ENCODE data around the gene EDN2. TPM values are rescaled to one million over a fixed set of nuclear protein-coding genes. Genes with fewer than 3 reads are reported as not detected.

The EDN2 gene
- total RNA-seq, 2 experiments from 2014 or later = not detected

DNA sequence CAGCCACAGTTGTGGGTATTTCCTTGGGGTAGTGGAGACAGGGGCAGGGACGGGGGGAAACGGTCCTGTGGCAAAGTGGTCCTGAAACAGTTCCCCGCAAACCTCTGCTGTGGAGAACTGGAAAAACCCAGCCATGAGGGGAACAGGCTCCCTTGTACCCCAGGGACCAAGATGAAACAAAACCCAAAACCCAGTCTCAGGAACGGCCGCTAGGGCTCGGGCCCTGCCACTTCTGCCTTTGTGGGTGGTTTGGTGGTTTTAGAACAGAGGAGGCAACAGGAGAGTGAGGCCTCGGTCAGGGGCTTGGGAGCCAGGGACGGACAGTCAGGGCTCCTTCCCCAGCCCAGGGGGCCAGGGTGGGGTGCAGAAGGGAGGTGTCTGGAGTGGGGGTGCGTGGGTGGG, 24.8 kb upstream of the EDN2 start:
- no peak for DNase-seq
- Mint-ChIP-seq H3K9me3 (no peaks in the 10 kb centered on the region), H3K27ac (no peak overlapping the region), H3K4me1 (peaks cover 1% of the 10 kb centered on the region), H3K4me3 (no peak overlapping the region), H3K36me3 (peaks cover 13% of the 10 kb centered on the region), H3K27me3 (no peaks in the 10 kb centered on the region)

DNA sequence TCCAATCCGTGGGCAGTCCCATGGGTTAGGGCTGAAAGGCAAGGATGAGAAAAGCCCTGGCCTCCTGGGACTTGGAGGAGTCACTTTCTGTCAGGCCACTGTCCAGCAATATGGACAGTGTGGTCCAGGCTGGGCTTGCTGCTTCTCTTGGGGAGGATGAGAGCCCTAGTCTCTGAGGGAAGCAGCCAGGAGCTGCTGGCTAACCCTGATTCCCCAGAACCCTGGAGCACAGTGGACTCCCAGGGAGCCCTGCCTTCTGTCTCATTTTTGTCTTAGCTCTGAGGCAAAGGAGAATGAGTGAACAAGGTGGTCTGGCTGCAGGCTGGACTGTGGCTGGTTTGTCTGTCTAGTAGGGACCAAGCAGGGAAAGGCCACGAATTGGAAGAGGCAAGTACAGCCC, 23.8 kb upstream of the EDN2 start:
- Mint-ChIP-seq H3K9me3 (no peaks in the 10 kb centered on the region), H3K27ac (no peak overlapping the region), H3K4me1 (peaks cover 3% of the 10 kb centered on the region), H3K36me3 (peaks cover 9% of the 10 kb centered on the region), H3K27me3 (no peaks in the 10 kb centered on the region), H3K4me3 (no peak overlapping the region)
- DNase-seq = no peak

DNA sequence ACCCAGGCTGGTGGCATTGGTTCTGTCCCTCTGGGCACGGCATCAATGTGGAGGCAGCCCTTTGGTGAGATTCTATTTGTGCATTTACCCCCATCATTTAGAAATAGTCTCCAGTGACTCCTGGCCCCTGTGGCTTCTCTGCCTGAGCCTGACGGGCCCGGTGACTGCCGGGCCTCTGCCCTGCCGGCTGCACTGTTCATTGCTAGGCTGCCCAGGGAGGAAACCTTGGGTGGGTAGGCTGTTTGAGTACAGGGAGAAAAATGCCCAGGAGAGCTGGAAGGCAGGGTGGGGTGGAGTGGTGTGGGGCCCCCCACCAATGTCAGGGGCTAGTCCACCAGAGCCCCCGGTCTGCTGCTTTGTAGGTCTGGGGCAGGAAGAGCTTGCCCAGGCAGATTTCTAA, 23.4 kb upstream of the EDN2 start:
- Mint-ChIP-seq H3K36me3 (peaks cover 9% of the 10 kb centered on the region), H3K9me3 (no peaks in the 10 kb centered on the region), H3K27me3 (no peaks in the 10 kb centered on the region), H3K27ac (no peak overlapping the region), H3K4me1 (peaks cover 3% of the 10 kb centered on the region), H3K4me3 (no peak overlapping the region)
- DNase-seq = no peak

DNA sequence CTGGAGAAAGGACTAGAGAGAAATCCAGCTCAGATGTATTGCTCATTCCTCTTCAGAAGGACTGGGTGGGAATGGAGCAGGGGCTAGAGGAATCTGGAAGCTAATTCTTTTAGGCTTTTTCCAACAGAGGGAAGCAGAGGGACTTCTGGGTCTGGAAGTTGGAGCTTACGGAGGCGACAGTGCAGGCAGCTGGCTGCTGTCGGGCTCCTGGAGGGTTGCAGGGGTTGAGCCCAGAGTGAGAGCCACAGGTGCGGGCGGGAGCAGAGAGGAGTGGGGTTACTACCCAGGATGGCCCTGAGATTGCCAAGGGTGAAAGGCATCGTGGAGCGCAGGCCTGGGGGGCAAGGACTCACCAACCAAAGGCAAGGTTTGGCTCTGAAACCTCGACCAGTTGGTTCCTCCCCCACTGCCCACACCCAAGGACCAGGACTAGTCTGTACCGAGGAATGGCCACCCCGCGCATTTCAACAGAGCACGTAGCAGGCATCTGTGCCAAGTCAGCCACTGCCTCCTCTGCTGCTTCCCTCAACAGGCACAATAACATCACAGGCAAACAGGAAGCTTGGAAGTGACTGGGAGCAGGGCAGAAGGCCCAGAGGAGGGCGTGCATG, 22.7 kb upstream of the EDN2 start:
- Mint-ChIP-seq H3K9me3 (no peaks in the 10 kb centered on the region), H3K4me3 (no peak overlapping the region)

DNA sequence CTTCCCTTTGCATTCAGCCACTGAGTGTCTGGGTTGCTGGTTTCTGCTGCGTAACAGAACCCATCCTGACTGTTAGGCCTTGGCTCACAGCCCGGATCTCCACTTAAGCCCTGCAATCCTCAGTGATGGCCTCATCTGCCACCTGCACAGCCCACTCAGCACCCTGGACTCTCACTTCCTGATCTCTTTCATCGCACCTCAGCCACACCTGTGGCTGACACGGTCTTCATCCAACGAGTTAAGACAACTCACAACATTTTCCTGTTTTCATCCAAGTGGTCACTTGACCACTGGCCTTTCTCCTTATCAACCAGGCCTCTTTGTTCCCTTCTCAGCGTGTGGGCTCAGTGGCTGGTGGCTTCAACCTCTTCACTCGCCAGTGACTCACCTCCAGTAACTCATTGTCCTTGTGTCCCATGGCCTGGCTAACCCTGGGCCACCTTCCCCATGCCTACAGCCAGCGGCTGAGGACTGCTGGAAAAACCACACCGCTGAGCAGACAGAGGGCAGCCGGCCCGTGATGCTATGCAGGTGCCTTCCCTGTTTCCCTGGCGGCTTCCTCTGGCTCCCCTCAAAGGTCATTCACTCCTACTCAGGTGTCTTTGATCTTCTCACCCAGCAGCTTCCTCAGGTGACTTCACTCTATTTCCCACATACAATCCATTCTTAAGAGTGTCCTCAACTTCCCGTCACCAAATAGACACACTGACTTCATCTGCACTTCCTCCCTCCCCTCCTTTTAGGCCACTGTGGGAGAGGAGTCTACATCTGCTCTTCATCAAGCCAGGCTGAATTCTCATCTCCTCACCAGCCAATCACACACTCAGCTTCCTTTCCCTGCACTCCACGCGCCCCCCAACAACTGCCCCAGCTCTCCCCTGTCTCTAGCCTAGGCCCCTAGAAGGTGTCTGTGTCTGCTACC, 19.9 kb upstream of the EDN2 start:
- DNase-seq = no peak
- Mint-ChIP-seq H3K4me3 (no peak overlapping the region), H3K9me3 (no peaks in the 10 kb centered on the region), H3K4me1 (peaks cover 3% of the 10 kb centered on the region), H3K27ac (no peak overlapping the region), H3K36me3 (no peaks in the 10 kb centered on the region), H3K27me3 (no peaks in the 10 kb centered on the region)

More for the DNA sequence above, 22.7 kb upstream of the EDN2 start:
- H3K27ac Mint-ChIP-seq = no peak overlapping the region
- H3K36me3 Mint-ChIP-seq = peaks cover 5% of the 10 kb centered on the region
- H3K4me1 Mint-ChIP-seq = peaks cover 3% of the 10 kb centered on the region
- DNase-seq = no peak
- H3K27me3 Mint-ChIP-seq = no peaks in the 10 kb centered on the region

DNA sequence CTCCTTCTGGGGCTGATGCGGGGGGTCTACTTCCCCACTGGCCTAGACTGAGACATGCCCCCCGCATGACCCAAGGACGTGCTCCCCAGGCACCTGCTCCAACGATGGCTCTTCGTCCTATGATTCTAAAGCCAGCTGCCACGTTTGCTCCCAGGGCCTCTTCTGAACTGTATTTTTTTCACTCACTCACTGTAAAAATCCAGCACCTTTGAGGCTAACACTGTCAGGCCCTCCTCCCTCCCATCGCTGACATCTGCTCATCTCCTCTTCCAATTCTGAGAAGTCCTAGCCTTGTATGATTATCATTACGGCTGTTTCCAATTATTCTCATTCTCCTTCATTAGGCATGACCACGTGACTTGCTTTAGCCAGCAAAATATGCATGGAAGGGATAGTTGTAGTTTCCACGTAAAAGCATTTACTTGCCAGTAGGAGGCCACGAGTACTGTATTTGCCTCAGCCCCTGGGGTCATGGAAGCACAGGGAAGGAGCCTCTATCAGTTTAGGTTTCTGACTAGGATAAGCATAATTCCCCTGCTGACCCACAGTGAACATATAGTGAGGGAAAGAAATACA, 19.1 kb upstream of the EDN2 start:
- Mint-ChIP-seq H3K4me3 (no peak overlapping the region), H3K27ac (no peak overlapping the region), H3K36me3 (no peaks in the 10 kb centered on the region), H3K4me1 (peaks cover 3% of the 10 kb centered on the region), H3K27me3 (no peaks in the 10 kb centered on the region), H3K9me3 (no peaks in the 10 kb centered on the region)
- no peak for DNase-seq

DNA sequence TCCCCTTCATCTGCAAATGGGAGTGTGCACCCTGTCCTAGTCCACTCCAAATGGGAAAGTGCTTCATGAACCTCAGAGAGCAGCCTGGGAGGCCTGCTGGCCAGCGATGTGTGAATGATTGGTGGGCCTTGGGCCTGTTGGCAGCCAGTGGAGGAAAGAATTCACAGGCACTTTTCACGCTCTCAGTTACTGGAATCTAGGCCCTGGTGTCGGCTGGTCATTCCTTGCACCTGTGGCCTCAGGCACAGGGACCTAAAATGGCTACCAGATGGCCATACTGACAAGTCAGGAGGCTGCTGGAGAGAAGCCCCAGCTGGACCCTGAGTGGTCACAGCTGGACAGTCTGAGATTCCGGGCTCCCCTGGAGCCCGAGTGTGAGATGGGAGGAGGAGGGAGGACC, 18.4 kb upstream of the EDN2 start:
- Mint-ChIP-seq H3K27ac (no peak overlapping the region), H3K36me3 (no peaks in the 10 kb centered on the region), H3K27me3 (no peaks in the 10 kb centered on the region)

DNA sequence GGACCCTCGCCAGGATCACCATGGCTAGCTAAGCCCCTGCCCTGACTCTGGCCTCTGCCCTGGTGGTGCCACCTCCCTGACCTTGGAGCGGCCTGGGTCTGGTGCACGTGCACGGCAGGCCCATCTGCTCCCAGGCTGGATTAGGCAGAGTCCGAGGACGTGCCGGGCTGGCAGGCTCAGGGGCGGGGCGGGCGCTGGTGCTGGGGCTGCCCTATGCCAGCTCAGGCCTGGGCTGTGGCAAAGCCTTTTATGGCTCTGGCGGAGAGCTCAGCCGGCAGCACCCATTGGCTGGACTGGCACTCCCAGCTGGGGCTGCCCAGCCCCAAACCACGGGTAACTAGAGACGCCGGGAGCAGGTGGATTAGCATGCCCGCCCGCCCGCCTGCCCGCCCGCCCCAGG, 17.1 kb upstream of the EDN2 start:
- no peaks in the 10 kb centered on the region for H3K36me3 Mint-ChIP-seq
- H3K9me3 Mint-ChIP-seq = no peaks in the 10 kb centered on the region
- peaks cover 9% of the 10 kb centered on the region for H3K4me1 Mint-ChIP-seq
- H3K4me3 Mint-ChIP-seq = no peak overlapping the region
- peaks cover 10% of the 10 kb centered on the region for H3K27me3 Mint-ChIP-seq
- no peak overlapping the region for H3K27ac Mint-ChIP-seq
- no peak for DNase-seq

More for the DNA sequence above, 18.4 kb upstream of the EDN2 start:
- Mint-ChIP-seq H3K4me1 (peaks cover 9% of the 10 kb centered on the region), H3K9me3 (no peaks in the 10 kb centered on the region), H3K4me3 (no peak overlapping the region)
- no peak for DNase-seq

DNA sequence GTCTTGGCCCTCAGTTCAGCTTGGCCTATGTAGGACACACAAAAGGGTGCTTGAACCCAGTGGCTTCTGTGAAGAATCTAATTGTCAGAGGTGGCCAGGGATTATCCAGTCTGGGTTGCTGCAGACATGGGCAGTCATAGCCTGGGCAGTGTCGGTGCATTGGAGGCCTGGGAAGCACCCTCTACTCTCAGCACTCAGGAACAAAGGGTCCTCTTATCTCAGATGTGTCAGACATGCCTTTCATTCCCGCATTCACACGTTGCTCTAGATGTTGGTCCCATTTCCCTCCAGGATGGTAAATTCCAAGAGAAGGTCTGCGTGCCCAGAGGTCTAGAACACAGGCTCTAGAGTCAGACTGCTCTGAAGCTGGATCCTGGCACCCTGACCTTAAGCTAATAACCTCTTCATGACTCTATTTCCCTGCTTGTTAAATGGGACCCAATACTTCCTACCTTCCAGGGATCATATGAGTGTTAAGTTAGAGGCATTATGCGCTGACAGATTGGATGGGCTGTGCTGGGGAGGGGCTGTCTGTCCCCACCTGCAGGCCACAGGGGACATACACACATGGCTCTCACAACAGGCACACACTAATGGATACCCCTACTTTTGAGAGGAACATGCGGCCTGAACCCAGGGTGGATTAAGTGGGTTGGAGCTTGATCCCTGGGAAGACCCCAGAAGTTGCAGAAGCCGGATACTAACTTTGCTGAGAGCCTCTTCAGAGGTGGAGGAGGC, 16.5 kb upstream of the EDN2 start:
- DNase-seq = no peak
- Mint-ChIP-seq H3K4me1 (peaks cover 9% of the 10 kb centered on the region), H3K4me3 (no peak overlapping the region), H3K27me3 (peaks cover 10% of the 10 kb centered on the region), H3K9me3 (no peaks in the 10 kb centered on the region), H3K36me3 (no peaks in the 10 kb centered on the region), H3K27ac (no peak overlapping the region)

DNA sequence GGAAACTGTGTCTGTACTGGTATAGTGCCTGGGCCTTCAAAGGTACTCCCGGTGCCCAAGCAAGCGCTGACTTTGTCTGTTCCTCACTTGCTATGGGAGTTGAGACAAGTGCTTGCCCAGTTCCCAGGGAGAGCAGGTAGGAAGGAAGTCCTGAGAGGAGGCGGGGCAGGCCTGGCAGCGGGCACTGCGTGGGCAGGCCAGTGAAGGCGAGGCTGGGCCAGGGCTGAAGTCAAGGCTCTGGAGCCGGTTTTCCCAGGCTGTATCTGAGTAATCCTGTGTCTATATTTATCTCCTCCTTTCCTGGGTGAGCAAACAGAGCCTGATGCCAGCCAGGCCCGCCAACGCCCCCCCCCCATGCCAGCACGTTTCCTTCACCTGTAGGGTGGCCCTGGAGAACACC, 15.9 kb upstream of the EDN2 start:
- H3K27me3 Mint-ChIP-seq = peaks cover 15% of the 10 kb centered on the region
- H3K4me3 Mint-ChIP-seq = no peak overlapping the region
- H3K27ac Mint-ChIP-seq = no peak overlapping the region
- peaks cover 13% of the 10 kb centered on the region for H3K4me1 Mint-ChIP-seq
- no peaks in the 10 kb centered on the region for H3K36me3 Mint-ChIP-seq
- no peaks in the 10 kb centered on the region for H3K9me3 Mint-ChIP-seq
- DNase-seq = no peak

DNA sequence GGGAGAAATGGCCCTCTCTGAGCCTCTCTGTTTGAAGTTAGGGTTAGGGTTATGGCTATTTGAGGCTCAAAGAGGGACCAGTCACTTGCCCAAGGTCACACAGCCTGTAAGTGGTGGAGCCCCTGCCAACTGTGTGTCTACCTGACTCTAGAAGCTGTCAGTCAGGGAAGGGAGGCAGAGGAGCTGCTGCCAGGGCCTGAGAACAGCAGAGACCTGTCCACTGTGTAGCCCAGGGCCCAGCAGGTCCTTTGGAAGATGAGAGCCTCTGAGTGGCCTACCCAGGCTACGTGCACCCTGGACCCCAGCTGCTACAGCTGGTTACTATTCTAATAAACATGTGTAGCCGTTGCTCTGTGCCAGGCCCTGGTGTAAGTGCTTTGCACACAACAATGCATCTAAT, 15.1 kb upstream of the EDN2 start:
- Mint-ChIP-seq H3K36me3 (no peaks in the 10 kb centered on the region), H3K9me3 (no peaks in the 10 kb centered on the region), H3K27me3 (peaks cover 23% of the 10 kb centered on the region), H3K27ac (no peak overlapping the region), H3K4me1 (peaks cover 14% of the 10 kb centered on the region), H3K4me3 (no peak overlapping the region)
- no peak for DNase-seq

DNA sequence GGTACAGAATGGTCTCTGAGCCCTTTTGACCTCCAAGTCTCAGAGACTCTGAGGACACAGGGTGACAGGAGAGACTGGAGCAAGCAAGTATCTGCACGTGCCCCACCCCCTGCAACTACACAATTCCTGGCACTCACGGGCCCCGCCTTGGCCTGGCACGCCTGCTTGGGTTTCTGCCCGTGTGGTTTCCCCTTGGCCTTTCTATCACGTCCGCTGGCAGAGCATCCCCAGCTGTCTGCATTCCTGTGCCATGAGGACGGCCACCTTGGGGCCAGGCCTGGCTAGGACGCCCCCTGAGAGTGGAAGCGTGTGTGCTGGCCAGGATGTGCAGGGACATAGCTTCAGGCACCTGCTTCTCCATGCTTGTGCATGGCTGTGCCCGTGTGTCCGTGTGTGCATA, 14.3 kb upstream of the EDN2 start:
- no peaks in the 10 kb centered on the region for H3K9me3 Mint-ChIP-seq
- peaks cover 11% of the 10 kb centered on the region for H3K4me1 Mint-ChIP-seq

DNA sequence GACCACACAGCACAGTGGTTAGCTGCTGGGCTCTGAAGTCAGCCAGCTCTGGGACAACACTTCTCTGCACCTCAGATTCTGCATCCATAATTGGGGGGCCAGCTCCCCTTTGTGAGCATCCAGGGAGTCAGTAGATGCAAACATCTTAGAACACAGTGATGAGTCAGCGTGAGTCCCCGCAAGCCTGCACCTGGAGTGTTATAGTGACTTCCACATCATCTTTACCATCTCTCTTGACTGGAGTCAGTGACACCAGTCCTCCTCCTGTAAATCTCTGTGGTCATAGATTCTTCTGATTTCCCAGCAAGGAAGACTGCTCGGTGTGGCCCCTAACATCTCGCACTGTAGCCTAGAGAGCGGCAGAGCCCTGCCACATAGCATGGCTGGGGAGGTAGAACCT, 13.9 kb upstream of the EDN2 start:
- Mint-ChIP-seq H3K4me1 (peaks cover 11% of the 10 kb centered on the region), H3K27ac (no peak overlapping the region), H3K4me3 (no peak overlapping the region), H3K36me3 (no peaks in the 10 kb centered on the region), H3K27me3 (peaks cover 27% of the 10 kb centered on the region), H3K9me3 (no peaks in the 10 kb centered on the region)
- no peak for DNase-seq

More for the DNA sequence above, 14.3 kb upstream of the EDN2 start:
- Mint-ChIP-seq H3K36me3 (no peaks in the 10 kb centered on the region), H3K4me3 (no peak overlapping the region), H3K27me3 (peaks cover 27% of the 10 kb centered on the region), H3K27ac (no peak overlapping the region)
- DNase-seq = no peak

DNA sequence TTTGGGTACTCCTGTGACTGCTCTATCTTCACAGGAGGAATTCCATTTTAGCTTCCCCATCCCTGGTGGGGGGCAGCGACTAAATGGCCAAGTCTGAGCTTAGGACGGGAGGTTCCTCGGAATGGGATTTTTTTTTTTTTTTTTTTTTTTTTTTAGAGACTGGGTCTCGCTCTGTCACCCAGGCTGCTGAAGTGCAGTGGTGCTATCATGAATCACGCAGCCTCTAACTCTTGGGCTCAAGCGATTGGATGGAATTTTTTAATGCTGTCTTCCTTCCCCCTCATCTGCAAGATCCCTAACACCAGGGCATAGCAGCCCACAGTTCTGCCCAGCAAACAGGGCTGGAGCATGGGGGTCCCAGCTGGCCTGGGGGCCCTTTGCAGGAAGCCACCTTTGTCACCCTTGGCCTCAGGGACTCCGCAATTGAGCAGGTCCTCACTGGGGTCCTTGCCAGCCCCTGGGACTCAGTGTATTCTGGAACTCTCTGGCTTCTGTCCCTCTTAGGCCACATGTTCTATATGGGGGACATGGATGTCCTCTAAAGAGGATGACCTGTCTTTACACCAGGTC, 13.1 kb upstream of the EDN2 start:
- no peak overlapping the region for H3K4me3 Mint-ChIP-seq
- H3K27me3 Mint-ChIP-seq = peaks cover 27% of the 10 kb centered on the region
- H3K9me3 Mint-ChIP-seq = no peaks in the 10 kb centered on the region
- DNase-seq = no peak
- H3K27ac Mint-ChIP-seq = no peak overlapping the region
- no peaks in the 10 kb centered on the region for H3K36me3 Mint-ChIP-seq
- H3K4me1 Mint-ChIP-seq = peaks cover 11% of the 10 kb centered on the region

DNA sequence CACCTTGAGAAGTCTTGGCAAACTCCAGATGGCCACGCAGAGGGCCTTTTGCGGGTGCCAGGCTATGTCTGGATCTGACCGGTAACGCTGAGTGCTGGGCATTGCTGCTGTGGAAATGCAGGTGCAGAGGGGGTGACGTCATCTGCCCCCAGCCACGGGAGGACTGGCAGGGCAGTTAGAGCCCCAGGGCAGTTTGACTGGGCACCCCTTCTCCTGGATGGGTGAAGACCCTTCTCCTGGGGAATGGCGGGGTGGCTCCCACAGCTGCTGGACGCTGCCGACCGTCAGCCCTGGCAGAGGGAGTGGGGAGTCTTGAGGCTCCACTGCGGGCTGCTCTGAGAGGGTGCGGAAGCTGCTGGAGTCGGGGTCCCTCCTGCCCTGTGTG, 12.6 kb upstream of the EDN2 start:
- no peaks in the 10 kb centered on the region for H3K36me3 Mint-ChIP-seq
- H3K4me3 Mint-ChIP-seq = no peak overlapping the region
- H3K27ac Mint-ChIP-seq = no peak overlapping the region
- peaks cover 11% of the 10 kb centered on the region for H3K4me1 Mint-ChIP-seq
- no peaks in the 10 kb centered on the region for H3K9me3 Mint-ChIP-seq
- no peak for DNase-seq
- H3K27me3 Mint-ChIP-seq = peaks cover 27% of the 10 kb centered on the region

All from activated naive CD8-positive, alpha-beta T cell treated with anti-CD3 and anti-CD28 coated beads for 36 hours (primary cell).